A673 (cell line): ENCODE measurements around the gene OSTC. TPM values are rescaled to one million over a fixed set of nuclear protein-coding genes. Genes with fewer than 3 reads are reported as not detected.

Experiments
- BruUV-seq: library from RNA; stranded (reverse); fragments of 400-500 nt; replicated peaks from 2 replicates; lab custom pipeline; 2021; lab: Mats Ljungman, UMichigan
- CTCF ChIA-PET: fragments of 300-600 bp; sonication (Branson Sonifier 250); formaldehyde crosslinking; loops from one replicate; lab custom pipeline; 2022; ENCODE audit warnings: antibody characterized with exemption; lab: Charles Lee
- POLR2A ChIA-PET: fragments of 300-600 bp; sonication (Branson Sonifier 250); formaldehyde crosslinking; loops from one replicate; lab custom pipeline; 2022; ENCODE audit warnings: antibody characterized with exemption; ENCODE audit not compliant: low non-redundant PET; lab: Charles Lee
- DNase-seq: peaks from one replicate; pipeline ENCODE4 v3.0.0-alpha.2; 2015; ENCODE audit warnings: low spot score
- H3K27ac ChIP-seq: fragments of 200-600 bp; sonication (generic); 2 replicates; pipeline ENCODE4 v1.5.1; 2016; ENCODE audit warnings: mixed run types, low read depth, mild to moderate bottlenecking, mixed read lengths, antibody characterized with exemption, low read length; ENCODE audit not compliant: poor library complexity, severe bottlenecking
- H3K27me3 ChIP-seq: fragments of 200-600 bp; sonication (generic); replicated peaks from 2 replicates; pipeline ENCODE4 v1.6.1; 2017; ENCODE audit warnings: mixed run types, low read depth, mild to moderate bottlenecking, mixed read lengths, antibody characterized with exemption, low read length; ENCODE audit not compliant: insufficient read depth, poor library complexity
- H3K36me3 ChIP-seq: fragments of 200-600 bp; sonication (generic); 2 replicates; pipeline ENCODE4 v1.6.1; 2016; ENCODE audit warnings: mixed run types, mild to moderate bottlenecking, mixed read lengths, antibody characterized with exemption, low read length; ENCODE audit not compliant: insufficient read depth, poor library complexity, severe bottlenecking
- H3K4me1 ChIP-seq: fragments of 200-600 bp; sonication (generic); 2 replicates; pipeline ENCODE4 v1.6.1; 2017; ENCODE audit warnings: mixed run types, mild to moderate bottlenecking, mixed read lengths, antibody characterized with exemption, low read length; ENCODE audit not compliant: insufficient read depth, poor library complexity, severe bottlenecking
- H3K4me3 ChIP-seq: fragments of 200-600 bp; sonication (generic); 2 replicates; pipeline ENCODE4 v1.5.1; 2016; ENCODE audit warnings: low read depth, mixed run types, mild to moderate bottlenecking, mixed read lengths, low read length; ENCODE audit not compliant: poor library complexity, severe bottlenecking
- H3K9me3 ChIP-seq: fragments of 200-600 bp; sonication (generic); 2 replicates; pipeline ENCODE4 v1.6.1; 2016; ENCODE audit warnings: mixed run types, low read depth, mild to moderate bottlenecking, mixed read lengths, antibody characterized with exemption, low read length; ENCODE audit not compliant: poor library complexity, severe bottlenecking
- EZH2 ChIP-seq: fragments of 200-600 bp; sonication (generic); IDR thresholded peaks from 2 replicates; pipeline ENCODE4 v1.6.1; 2017; ENCODE audit warnings: borderline replicate concordance, low read depth, mild to moderate bottlenecking, mixed read lengths, antibody characterized with exemption, low read length; ENCODE audit not compliant: poor library complexity, severe bottlenecking
- intact Hi-C: fragments of 100-400 bp; cut with micrococcal nuclease; formaldehyde crosslinking; loops from one replicate; pipeline ENCODE4 v1.10.0; 2022; ENCODE audit not compliant: unreplicated experiment
- total RNA-seq: library from RNA; stranded (reverse); gene quantifications from 2 replicates; pipeline ENCODE4 v1.2.3, GENCODE V29; 2021
- TF ChIP-seq, protein P1 (sequence below): fragments of 300-800, 200-600 bp; sonication (generic); conservative IDR thresholded peaks from 2 replicates; pipeline ENCODE4 v1.5.1; 2017; ENCODE audit warnings: low read depth, mild to moderate bottlenecking, antibody characterized with exemption, low read length, moderate library complexity, mixed read lengths

OSTC gene
- total RNA-seq, 1 experiment from 2014 or later = 137 TPM

DNA sequence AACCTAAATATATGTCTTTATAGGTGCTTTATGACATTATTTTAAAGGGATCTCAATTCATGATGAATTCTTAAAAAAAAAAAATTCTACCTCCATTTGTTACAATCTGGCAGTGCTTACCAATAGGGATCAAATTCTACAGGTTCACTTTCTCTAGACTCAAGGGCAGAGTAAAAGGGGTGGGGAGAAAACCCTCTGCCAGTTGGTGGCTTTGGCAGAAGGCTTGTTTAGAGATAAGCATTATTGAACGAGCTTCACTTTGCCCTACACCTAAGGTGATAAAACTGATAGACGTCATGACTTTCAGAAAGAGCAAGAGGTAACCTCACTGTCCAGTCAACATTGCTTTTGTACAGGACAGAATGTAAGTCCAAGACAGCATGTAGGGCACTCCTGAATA is 53.6 kb downstream of the OSTC start:
- Histone ChIP-seq H3K4me3 (no peak overlapping the region), H3K27ac (no peak overlapping the region), H3K9me3 (no peaks in the 10 kb centered on the region), H3K36me3 (no peaks in the 10 kb centered on the region), H3K4me1 (no peaks in the 10 kb centered on the region), H3K27me3 (no peaks in the 10 kb centered on the region)
- intact Hi-C loops = no loop called here
- DNase-seq = no peak
- ChIA-PET POLR2A (no interaction called here), CTCF (no interaction called here)
- TF ChIP-seq, protein P1, sequence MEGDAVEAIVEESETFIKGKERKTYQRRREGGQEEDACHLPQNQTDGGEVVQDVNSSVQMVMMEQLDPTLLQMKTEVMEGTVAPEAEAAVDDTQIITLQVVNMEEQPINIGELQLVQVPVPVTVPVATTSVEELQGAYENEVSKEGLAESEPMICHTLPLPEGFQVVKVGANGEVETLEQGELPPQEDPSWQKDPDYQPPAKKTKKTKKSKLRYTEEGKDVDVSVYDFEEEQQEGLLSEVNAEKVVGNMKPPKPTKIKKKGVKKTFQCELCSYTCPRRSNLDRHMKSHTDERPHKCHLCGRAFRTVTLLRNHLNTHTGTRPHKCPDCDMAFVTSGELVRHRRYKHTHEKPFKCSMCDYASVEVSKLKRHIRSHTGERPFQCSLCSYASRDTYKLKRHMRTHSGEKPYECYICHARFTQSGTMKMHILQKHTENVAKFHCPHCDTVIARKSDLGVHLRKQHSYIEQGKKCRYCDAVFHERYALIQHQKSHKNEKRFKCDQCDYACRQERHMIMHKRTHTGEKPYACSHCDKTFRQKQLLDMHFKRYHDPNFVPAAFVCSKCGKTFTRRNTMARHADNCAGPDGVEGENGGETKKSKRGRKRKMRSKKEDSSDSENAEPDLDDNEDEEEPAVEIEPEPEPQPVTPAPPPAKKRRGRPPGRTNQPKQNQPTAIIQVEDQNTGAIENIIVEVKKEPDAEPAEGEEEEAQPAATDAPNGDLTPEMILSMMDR = no peak
- no peak for TF ChIP-seq EZH2
- BruUV-seq = no TSS peak

- TF ChIP-seq, protein P1 = no peak
- no peak for TF ChIP-seq EZH2
- Histone ChIP-seq H3K36me3 (no peaks in the 10 kb centered on the region), H3K9me3 (no peaks in the 10 kb centered on the region), H3K27ac (no peak overlapping the region), H3K4me1 (no peaks in the 10 kb centered on the region), H3K4me3 (no peak overlapping the region), H3K27me3 (no peaks in the 10 kb centered on the region)
- CTCF ChIA-PET = interaction anchor here (0.8 kb wide), 1 partner anchor 700 kb away, joined by 3 read pairs; no protein-coding TSS in a partner anchor
- POLR2A ChIA-PET = no interaction called here
- intact Hi-C loops = no loop called here
- no TSS peak for BruUV-seq
- no peak for DNase-seq
These were observed 55.9 kb downstream of the OSTC start for GRCh38 chr4:108706289-108706688.

DNA sequence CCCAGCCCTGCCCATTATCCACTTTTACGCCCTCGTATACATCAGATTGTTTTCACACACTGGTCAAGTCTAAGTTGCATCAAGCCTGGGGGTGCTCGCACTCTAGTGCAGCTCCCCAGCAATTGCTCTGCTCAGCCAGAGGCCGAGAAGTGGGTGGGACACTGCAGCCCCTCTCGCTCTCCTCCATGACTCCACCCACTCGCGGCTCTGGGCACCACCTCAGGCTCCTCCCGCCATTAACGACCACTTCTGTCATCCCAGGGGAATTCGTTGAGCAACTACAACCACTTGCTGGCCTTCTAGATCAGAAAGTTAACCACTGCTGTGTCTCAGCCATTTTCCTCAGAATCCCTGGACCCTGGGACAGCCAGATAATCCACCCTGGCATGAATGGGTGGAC is 58.8 kb downstream of the OSTC start:
- Histone ChIP-seq H3K36me3 (no peaks in the 10 kb centered on the region), H3K4me1 (no peaks in the 10 kb centered on the region), H3K27me3 (no peaks in the 10 kb centered on the region), H3K27ac (no peak overlapping the region), H3K9me3 (no peaks in the 10 kb centered on the region), H3K4me3 (no peak overlapping the region)
- no TSS peak for BruUV-seq
- DNase-seq = no peak
- ChIA-PET CTCF (no interaction called here), POLR2A (no interaction called here)
- no peak for TF ChIP-seq EZH2
- TF ChIP-seq, protein P1 = no peak
- intact Hi-C loops = no loop called here
